Neural cell (in vitro differentiated cells): ENCODE data around the gene MAP3K20.

ENCODE experiments used
- CTCF ChIP-seq: fragments of 450-650 bp; IDR thresholded peaks from 2 replicates; pipeline ENCODE4 v1.5.1; 2014; ENCODE audit warnings: antibody characterized with exemption, mild to moderate bottlenecking, moderate library complexity; ENCODE audit not compliant: poor library complexity, severe bottlenecking
- EP300 ChIP-seq: fragments of 450-650 bp; conservative IDR thresholded peaks from 2 replicates; pipeline ENCODE4 v1.6.1; 2014; ENCODE audit warnings: antibody characterized with exemption, mild to moderate bottlenecking, moderate library complexity; ENCODE audit not compliant: poor library complexity, severe bottlenecking
- POLR2AphosphoS5 ChIP-seq: IDR thresholded peaks from 2 replicates; pipeline ENCODE4 v1.6.1; 2012

DNA sequence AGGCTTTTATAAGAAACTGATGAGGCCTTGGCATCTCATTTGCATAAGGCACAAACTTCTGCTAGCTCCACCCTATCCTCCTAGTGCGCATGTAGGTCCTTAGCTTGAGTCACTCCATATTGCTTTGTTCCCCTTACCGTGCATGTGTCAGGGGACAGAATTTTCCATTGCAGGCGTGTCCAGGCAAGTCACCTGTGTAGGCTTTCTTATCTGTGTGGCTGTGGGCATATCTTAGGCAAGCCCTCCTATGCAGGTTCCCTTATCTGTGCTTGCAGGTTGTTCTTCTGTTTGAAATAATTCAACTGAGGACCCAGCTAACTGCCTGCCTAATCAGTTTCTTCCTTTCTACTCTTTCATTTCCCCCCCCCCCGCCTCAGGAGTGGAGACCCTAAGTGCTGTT lies 215.8 kb downstream of the MAP3K20 start:
- TF ChIP-seq CTCF (no peak), EP300 (no peak), POLR2AphosphoS5 (no peak)
